HG02852 (cell line): ENCODE measurements around the gene OR10V1.
"Not testable (repeated sequence)": the region's sequence is repeated elsewhere in the genome, so short reads cannot be mapped to it uniquely, and the experiment has no call there.

ENCODE experiments used
- ATAC-seq: cut with Tn5 transposase; IDR thresholded peaks from one replicate; pipeline ENCODE4 v1.9.1; 2021; ENCODE audit warnings: mild to moderate bottlenecking, moderate library complexity; ENCODE audit not compliant: unreplicated experiment

The OR10V1 gene

GRCh38 chr11:59710136-59710847 is 3.4 kb downstream of the OR10V1 start:
- ATAC-seq = no peak

GRCh38 chr11:59708537-59708936 is 5.1 kb downstream of the OR10V1 start:
- ATAC-seq = no peak

DNA sequence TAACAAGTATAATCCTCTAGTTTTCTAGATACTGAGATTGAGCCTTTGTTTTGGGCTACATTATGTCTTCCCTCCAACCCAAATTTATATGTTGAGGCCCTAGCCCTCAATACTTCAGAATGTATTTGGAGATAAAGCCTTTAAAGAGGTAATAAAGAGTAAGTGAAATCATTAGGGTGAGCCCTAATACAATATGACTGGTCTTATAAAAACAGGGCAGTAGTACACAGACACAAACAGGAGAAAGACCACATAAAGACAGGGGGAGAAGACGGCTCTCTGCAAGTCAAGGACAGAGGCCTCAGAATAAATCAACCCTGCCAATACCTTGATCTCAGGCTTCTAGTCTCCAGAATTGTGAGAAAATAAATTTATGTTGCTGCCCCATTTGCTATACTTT is 6.3 kb downstream of the OR10V1 start:
- no peak for ATAC-seq

- no peak for ATAC-seq
Measured at GRCh38 chr11:59706518-59707285, 6.9 kb downstream of the OR10V1 start.

- ATAC-seq = no peak
Measured at GRCh38 chr11:59705294-59705693, 8.4 kb downstream of the OR10V1 start.

DNA sequence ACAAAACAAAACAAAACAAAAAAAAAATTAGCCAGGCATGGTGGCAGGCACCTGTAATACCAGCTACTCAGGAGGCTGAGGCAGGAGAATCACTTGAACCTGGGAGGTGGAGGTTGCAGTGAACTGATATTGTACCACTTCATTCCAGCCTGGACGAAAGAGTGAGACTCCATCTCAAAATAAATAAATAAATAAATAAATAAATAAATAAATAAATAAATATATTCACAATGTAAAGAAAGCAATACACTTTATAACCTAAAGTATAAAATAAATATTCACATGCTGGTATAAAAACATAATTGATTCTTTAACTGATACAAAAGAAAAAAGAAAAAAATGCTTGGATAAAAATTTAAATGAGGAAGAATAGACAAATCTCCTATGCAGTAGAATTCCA is 10.1 kb downstream of the OR10V1 start:
- not testable (repeated sequence) for ATAC-seq

DNA sequence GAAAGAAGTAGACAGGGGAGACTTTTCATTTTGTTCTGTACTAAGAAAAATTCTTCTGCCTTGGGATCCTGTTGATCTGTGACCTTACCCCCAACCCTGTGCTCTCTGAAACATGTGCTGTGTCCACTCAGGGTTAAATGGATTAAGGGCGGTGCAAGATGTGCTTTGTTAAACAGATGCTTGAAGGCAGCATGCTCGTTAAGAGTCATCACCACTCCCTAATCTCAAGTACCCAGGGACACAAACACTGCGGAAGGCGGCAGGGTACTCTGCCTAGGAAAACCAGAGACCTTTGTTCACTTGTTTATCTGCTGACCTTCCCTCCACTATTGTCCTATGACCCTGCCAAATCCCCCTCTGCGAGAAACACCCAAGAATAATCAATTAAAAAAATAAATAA is 13.5 kb downstream of the OR10V1 start:
- ATAC-seq = not testable (repeated sequence)

- no peak for ATAC-seq
Measured at GRCh38 chr11:59698506-59698905, 15.1 kb downstream of the OR10V1 start.

DNA sequence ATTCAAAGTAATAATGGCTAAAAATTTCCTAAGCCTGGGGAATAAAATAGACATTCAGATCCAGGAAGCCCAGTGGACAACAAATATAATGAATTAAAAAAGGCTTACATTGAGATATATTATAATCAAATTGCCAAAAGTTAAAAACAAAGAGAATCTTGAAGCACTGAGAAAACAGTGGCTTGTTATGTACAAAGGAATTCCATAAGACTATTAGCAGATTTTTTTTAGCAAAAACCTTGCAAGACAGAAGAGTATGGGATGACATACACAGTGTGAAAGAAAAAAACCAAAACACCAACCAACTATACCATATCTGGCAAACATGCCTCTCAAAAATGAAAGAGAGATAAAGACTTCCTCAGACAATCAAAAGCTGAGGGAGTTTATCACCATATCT is 20.7 kb downstream of the OR10V1 start:
- no peak for ATAC-seq

DNA sequence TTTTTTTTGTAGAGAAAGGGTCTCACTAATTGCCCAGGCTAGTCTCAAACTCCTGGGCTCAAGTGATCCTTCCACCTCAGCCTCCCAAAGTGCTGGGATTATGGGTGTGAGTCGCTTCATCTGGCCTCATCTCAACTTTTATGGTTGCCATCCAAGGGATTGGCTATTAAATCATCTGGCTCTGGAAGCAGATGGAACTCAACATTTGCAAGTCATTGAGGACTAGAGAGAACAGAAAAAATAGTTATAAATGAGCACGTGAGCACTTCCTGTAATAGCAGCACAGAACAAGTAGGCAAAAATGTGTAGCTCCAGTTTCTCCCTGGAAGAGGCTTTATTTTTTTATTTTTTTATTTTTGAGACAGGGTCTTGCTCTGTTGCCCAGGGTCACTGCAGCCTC is 22.5 kb downstream of the OR10V1 start:
- no peak for ATAC-seq

GRCh38 chr11:59689015-59689414 is 24.6 kb downstream of the OR10V1 start:
- ATAC-seq = no peak

DNA sequence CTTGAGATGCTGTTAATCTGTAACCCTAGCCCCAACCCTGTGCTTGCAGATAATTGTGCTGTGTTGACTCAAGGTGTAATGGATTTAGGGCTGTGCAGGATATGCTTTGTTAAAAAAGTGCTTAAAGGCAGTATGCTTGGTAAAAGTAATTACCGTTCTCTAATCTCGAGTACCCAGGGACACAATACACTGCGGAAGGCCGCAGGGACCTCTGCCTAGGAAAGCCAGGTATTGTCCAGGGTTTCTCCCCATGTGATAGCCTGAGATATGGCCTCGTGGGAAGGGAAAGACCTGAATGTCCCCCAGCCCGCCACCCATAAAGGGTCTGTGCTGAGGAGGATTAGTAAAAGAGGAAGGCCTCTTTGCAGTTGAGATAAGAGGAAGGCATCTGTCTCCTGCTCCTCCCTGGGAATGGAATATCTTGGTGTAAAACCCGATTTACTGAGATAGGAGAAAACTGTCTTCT is 32.4 kb downstream of the OR10V1 start:
- ATAC-seq = not testable (repeated sequence)

GRCh38 chr11:59680287-59681154 is 33.1 kb downstream of the OR10V1 start:
- ATAC-seq = peak; percentile 98

DNA sequence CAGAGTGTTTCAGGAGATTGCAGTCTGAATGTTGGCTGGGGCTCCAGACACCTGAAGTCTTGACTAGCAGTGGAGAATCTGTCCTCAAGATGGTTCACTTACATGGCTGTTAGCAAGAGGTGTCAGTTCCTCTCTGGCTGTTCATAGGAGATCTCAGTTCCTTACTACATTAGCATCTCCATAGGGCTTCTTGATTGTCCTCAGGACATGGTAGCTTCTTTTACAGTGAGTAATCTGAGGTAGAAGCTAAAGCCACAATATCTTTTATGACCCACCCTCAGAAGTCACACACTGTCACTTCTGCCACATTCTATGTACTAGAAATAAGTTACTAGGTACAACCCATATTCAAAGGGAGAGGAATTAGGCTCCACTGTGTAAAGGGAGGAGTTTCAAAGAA is 34.3 kb downstream of the OR10V1 start:
- no peak for ATAC-seq

DNA sequence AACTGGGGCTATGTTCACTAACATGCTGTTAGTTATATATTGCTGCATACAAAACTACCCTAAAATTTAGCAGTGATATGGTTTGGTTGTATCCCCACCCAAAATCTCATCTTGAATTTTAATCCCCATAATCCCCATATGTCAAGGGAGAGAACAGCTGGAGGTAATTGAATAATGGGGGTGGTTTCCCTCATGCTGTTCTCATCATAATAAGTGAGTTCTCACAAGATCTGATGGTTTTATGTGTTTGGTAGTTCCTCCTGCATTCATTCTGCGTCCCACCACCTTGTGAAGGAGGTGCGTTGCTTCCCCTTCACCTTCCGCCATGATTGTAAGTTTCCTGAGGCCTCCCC is 34.9 kb downstream of the OR10V1 start:
- ATAC-seq = no peak

- no peak for ATAC-seq
Measured at GRCh38 chr11:59678118-59678812, 35.4 kb downstream of the OR10V1 start.

GRCh38 chr11:59676205-59676604 is 37.4 kb downstream of the OR10V1 start:
- ATAC-seq = no peak

GRCh38 chr11:59674291-59674690 is 39.4 kb downstream of the OR10V1 start:
- no peak for ATAC-seq

GRCh38 chr11:59673291-59673690 is 40.4 kb downstream of the OR10V1 start:
- ATAC-seq = no peak

DNA sequence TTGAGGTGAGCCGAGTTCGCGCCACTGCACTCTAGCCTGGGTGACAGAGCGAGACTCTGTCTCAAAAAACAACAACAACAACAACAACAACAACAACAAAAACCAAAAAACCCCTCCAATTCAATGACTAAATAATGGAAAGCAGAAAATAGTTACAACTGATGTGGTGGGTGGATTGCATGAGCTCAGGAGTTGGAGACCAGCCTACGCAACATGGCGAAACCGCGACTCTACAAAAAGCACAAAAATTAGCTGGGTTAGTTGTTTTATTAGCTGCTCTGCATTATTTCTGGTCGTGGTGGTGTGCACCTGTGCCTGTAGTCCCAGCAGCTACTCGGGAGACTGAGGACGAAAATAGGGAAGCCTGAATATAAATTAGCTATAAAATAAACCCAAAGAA is 42.2 kb downstream of the OR10V1 start:
- ATAC-seq = no peak

GRCh38 chr11:59669611-59670009 is 44.0 kb downstream of the OR10V1 start:
- peak; percentile 11 for ATAC-seq
